Karpas-422 (cell line): Measurements from ENCODE around the gene PSD. TPM values are rescaled to one million over a fixed set of nuclear protein-coding genes. Genes with fewer than 3 reads are reported as not detected.

Experiments
- DNase-seq: peaks from one replicate; pipeline ENCODE4 v3.0.0-alpha.2; 2015
- H2AFZ ChIP-seq: fragments of 200-600 bp; sonication (generic); 2 replicates; pipeline ENCODE4 v1.6.1; 2014; ENCODE audit warnings: antibody characterized with exemption, low read length, mixed read lengths
- H3K27ac ChIP-seq: fragments of 200-600 bp; sonication (generic); 2 replicates; pipeline ENCODE4 v1.5.1; 2014; ENCODE audit warnings: mild to moderate bottlenecking, low read length, moderate library complexity
- H3K27me3 ChIP-seq: fragments of 200-600 bp; sonication (generic); 2 replicates; pipeline ENCODE4 v1.6.1; 2014; ENCODE audit warnings: low read length, mixed read lengths
- H3K36me3 ChIP-seq: fragments of 200-600 bp; sonication (generic); 2 replicates; pipeline ENCODE4 v1.6.1; 2014; ENCODE audit warnings: low read length, mixed read lengths; ENCODE audit not compliant: insufficient read depth
- H3K4me1 ChIP-seq: fragments of 200-600 bp; sonication (generic); 2 replicates; pipeline ENCODE4 v1.6.1; 2014; ENCODE audit warnings: mild to moderate bottlenecking, low read length, mixed read lengths
- H3K4me2 ChIP-seq: fragments of 200-600 bp; sonication (generic); 2 replicates; pipeline ENCODE4 v1.6.1; 2014; ENCODE audit warnings: low read length, low read depth, mild to moderate bottlenecking; ENCODE audit not compliant: poor library complexity, severe bottlenecking
- H3K4me3 ChIP-seq: fragments of 200-600 bp; sonication (generic); 2 replicates; pipeline ENCODE4 v1.5.1; 2014; ENCODE audit warnings: mild to moderate bottlenecking, antibody characterized with exemption, low read length, mixed read lengths
- H3K79me2 ChIP-seq: fragments of 200-600 bp; sonication (generic); 2 replicates; pipeline ENCODE4 v1.6.1; 2014; ENCODE audit warnings: mild to moderate bottlenecking, low read length, mixed read lengths
- H3K9ac ChIP-seq: fragments of 200-600 bp; sonication (generic); 2 replicates; pipeline ENCODE4 v1.6.0; 2014; ENCODE audit warnings: low read length
- H3K9me2 ChIP-seq: fragments of 200-600 bp; sonication (generic), shearing (Covaris generic); replicated peaks from 2 replicates; pipeline ENCODE4 v1.6.0; 2014; ENCODE audit warnings: mild to moderate bottlenecking, low read length, moderate library complexity; ENCODE audit not compliant: insufficient read depth
- H3K9me3 ChIP-seq: fragments of 300-700, 200-600 bp; sonication (generic); 2 replicates; pipeline ENCODE4 v1.6.1; 2014; ENCODE audit warnings: low read length, mixed read lengths
- H4K20me1 ChIP-seq: fragments of 200-600 bp; sonication (generic); 2 replicates; pipeline ENCODE4 v1.6.1; 2014; ENCODE audit warnings: mild to moderate bottlenecking, antibody characterized with exemption, low read length, low read depth; ENCODE audit not compliant: insufficient read depth
- small RNA-seq: library from RNA; depleted of rRNA; stranded (forward); fragments of <200 nt; gene quantifications from one replicate; pipeline ENCODE3, GENCODE V24; 2014
- total RNA-seq: library from RNA; depleted of rRNA; stranded (reverse); fragments of >200 nt; shearing (Covaris generic); gene quantifications from 2 replicates; pipeline ENCODE4 v1.2.3, GENCODE V29; 2014; ENCODE audit warnings: low replicate concordance; rRNA removed

Gene PSD
- total RNA-seq, 1 experiment from 2014 or later, result 0.19 TPM

- Histone ChIP-seq H3K4me3 (no peak overlapping the region), H3K27me3 (no peaks in the 10 kb centered on the region), H3K4me1 (no peaks in the 10 kb centered on the region), H3K36me3 (no peaks in the 10 kb centered on the region; the same call in 1 of the 2 replicates), H3K9me2 (no peaks in the 10 kb centered on the region), H3K9me3 (no peaks in the 10 kb centered on the region), H3K4me2 (no peak overlapping the region), H3K9ac (no peak overlapping the region), H3K27ac (no peak overlapping the region), H3K79me2 (no peaks in the 10 kb centered on the region), H2AFZ (no peak overlapping the region), H4K20me1 (no peaks in the 10 kb centered on the region)
- no peak for DNase-seq
Observed at GRCh38 chr10:102358712-102359382, 59.7 kb downstream of the PSD start.

GRCh38 chr10:102354451-102354850, 64.1 kb downstream of the PSD start:
- Histone ChIP-seq H3K9ac (no peak overlapping the region), H3K27me3 (no peaks in the 10 kb centered on the region), H3K36me3 (no peaks in the 10 kb centered on the region), H3K27ac (no peak overlapping the region), H2AFZ (no peak overlapping the region), H3K4me2 (no peak overlapping the region), H3K9me2 (no peaks in the 10 kb centered on the region), H3K79me2 (no peaks in the 10 kb centered on the region), H3K4me3 (no peak overlapping the region), H3K9me3 (no peaks in the 10 kb centered on the region), H4K20me1 (no peaks in the 10 kb centered on the region), H3K4me1 (no peaks in the 10 kb centered on the region)
- DNase-seq, result no peak

Small RNAs within 50 kb of the gene (small RNA-seq; reads per million reads assigned to genes)
- 139 reads per million, percentile 99 among the genes with 10 or more reads in this experiment for gene MIR146B

Other genes starting within 250 kb of the PSD start
- gene ELOVL3, start 192.5 kb downstream of the PSD start, total RNA-seq, result not detected in 2 replicates
- not detected in 2 replicates for gene PITX3, start 177.3 kb downstream of the PSD start, total RNA-seq
- gene GBF1, start 173.3 kb downstream of the PSD start, total RNA-seq, result 7.6 and 12.5 TPM in 2 replicates
- 3.1 and 7.4 TPM in 2 replicates for gene NFKB2, start 23.1 kb downstream of the PSD start, total RNA-seq
- gene FBXL15, start 2.1 kb upstream of the PSD start, total RNA-seq, result 2.4 and 3.6 TPM in 2 replicates
- gene CUEDC2, start 13.8 kb upstream of the PSD start, total RNA-seq, result 27.1 and 34.1 TPM in 2 replicates
- gene C10orf95, start 32.8 kb upstream of the PSD start, total RNA-seq, result 0.78 TPM in 1 of 2 replicates, not detected in the other
- gene ACTR1A, start 83.9 kb upstream of the PSD start, total RNA-seq, result 69.8 and 83.7 TPM in 2 replicates
- gene SUFU, start 85.2 kb upstream of the PSD start, total RNA-seq, result 5.9 and 9.2 TPM in 2 replicates
- gene TRIM8, start 225.7 kb upstream of the PSD start, total RNA-seq, result 94.4 and 111 TPM in 2 replicates